Occipital lobe (tissue), 2 donors: ENCODE data around the gene MRC2. TPM values are rescaled to one million over a fixed set of nuclear protein-coding genes. Genes with fewer than 3 reads are reported as not detected.
"Not testable (repeated sequence)": the region's sequence is repeated elsewhere in the genome, so short reads cannot be mapped to it uniquely, and the experiment has no call there.

Experiments
- DNase-seq: peaks from one replicate; lab custom pipeline; 2025; lab: John Stamatoyannopoulos, UW
- total RNA-seq: library from RNA; depleted of rRNA; stranded (reverse); fragments of >200 nt; gene quantifications from one replicate; pipeline ENCODE4 v1.2.3, GENCODE V29; 2014

The MRC2 gene
- total RNA-seq, 1 donor from 2014 or later: 26.2 TPM

DNA sequence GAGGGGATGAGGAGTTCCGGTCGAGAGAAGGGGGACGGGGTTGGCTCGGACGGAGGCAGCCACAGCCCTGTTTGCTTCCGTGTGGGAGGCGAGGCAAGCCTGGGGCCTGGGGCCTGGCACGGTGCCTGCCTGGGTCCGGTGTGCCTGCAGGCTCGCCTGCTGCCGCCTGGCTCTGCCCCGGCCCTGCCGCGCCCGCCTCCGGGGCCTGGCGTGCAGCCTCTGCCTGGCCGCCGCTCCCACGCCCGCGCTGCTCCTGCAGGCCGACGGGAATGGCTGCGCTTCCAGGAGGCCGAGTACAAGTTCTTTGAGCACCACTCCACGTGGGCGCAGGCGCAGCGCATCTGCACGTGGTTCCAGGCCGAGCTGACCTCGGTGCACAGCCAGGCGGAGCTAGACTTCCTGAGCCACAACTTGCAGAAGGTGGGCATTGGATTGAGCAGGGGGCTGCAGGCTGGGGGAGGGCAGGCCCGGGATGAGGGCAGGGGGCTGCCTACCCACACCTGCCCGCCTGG lies 53.1 kb downstream of the MRC2 start:
- no peak for DNase-seq

- no peak for DNase-seq
These were observed 53.8 kb downstream of the MRC2 start for GRCh38 chr17:62681061-62681938.

- no peak for DNase-seq
These were observed 54.5 kb downstream of the MRC2 start for GRCh38 chr17:62681939-62682381.

- DNase-seq: no peak
These were observed 56.7 kb downstream of the MRC2 start for GRCh38 chr17:62684179-62684578.

DNA sequence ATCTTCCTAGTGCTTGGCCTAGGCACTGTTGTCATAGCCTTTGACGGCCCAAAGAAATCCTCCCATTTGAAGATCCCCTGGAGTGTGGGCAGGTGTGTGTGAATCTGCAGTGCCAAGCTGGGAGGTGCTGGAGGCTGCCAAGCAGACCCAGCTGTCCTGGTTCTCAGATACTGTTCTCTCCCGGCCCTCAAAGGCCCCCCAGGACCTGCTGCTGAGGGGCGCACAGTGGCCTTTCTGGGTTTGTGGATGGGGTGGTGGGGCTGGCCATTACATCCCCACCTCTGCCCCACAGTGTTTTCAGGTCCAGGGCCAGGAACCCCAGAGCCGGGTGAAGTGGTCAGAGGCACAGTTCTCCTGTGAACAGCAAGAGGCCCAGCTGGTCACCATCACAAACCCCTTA lies 60.5 kb downstream of the MRC2 start:
- no peak for DNase-seq

- DNase-seq: no peak
These were observed 61.1 kb downstream of the MRC2 start for GRCh38 chr17:62688398-62689160.

DNA sequence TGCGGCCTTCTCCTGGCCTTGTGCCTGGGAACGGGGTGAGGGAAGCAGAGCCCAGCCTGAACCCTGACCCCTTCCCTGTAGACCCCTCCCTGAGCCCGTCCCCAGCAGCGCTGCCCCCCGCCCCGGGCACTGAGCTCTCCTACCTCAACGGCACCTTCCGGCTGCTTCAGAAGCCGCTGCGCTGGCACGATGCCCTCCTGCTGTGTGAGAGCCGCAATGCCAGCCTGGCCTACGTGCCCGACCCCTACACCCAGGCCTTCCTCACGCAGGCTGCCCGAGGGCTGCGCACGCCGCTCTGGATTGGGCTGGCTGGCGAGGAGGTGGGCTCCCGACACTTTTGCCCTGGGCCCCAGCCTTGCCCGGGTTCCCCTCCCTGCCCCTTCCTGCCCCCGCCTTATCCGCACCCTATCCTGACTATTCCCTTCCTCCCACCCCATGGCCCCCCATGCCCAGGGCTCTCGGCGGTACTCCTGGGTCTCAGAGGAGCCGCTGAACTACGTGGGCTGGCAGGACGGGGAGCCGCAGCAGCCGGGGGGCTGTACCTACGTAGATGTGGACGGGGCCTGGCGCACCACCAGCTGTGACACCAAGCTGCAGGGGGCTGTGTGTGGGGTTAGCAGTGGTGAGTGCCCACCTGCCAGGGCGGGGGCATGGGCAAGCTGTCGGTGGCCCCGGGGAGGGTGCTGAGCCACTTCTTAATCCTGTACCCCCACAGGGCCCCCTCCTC lies 62.1 kb downstream of the MRC2 start:
- no peak for DNase-seq

- no peak for DNase-seq
These were observed 62.9 kb downstream of the MRC2 start for GRCh38 chr17:62690168-62690897.

GRCh38 chr17:62691589-62691915 lies 64.1 kb downstream of the MRC2 start:
- not testable (repeated sequence) for DNase-seq

DNA sequence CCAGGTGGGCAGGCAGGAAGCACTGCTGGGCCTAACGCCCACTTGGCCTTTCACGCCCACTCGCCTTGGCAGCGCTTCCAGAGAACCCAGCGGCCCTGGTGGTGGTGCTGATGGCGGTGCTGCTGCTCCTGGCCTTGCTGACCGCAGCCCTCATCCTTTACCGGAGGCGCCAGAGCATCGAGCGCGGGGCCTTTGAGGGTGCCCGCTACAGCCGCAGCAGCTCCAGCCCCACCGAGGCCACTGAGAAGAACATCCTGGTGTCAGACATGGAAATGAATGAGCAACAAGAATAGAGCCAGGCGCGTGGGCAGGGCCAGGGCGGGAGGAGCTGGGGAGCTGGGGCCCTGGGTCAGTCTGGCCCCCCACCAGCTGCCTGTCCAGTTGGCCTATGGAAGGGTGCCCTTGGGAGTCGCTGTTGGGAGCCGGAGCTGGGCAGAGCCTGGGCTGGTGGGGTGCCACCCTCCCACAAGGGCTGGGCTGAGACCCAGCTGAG lies 64.7 kb downstream of the MRC2 start:
- no peak for DNase-seq

DNA sequence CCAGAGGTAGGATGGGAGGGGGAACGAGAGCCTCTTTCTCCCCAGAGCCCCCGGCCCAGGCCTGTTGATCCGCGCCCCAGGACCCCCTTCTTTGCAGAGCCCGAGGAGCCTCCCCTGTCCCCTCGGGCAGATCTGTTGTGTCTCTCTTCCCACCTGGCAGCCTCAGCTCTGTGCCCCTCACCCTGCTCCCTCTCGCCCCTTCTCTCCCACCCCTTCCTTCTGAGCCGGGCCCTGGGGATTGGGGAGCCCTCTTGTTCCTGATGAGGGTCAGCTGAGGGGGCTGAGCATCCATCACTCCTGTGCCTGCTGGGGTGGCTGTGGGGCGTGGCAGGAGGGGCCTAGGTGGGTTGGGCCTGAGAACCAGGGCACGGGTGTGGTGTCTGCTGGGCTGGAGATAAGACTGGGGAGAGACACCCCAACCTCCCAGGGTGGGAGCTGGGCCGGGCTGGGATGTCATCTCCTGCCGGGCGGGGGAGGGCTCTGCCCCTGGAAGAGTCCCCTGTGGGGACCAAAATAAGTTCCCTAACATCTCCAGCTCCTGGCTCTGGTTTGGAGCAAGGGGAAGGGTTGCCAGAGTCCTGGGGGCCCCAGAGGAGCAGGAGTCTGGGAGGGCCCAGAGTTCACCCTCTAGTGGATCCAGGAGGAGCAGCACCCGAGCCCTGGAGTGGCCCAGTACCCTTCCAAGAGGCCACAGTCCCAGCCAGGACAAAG lies 65.4 kb downstream of the MRC2 start:
- DNase-seq: no peak

DNA sequence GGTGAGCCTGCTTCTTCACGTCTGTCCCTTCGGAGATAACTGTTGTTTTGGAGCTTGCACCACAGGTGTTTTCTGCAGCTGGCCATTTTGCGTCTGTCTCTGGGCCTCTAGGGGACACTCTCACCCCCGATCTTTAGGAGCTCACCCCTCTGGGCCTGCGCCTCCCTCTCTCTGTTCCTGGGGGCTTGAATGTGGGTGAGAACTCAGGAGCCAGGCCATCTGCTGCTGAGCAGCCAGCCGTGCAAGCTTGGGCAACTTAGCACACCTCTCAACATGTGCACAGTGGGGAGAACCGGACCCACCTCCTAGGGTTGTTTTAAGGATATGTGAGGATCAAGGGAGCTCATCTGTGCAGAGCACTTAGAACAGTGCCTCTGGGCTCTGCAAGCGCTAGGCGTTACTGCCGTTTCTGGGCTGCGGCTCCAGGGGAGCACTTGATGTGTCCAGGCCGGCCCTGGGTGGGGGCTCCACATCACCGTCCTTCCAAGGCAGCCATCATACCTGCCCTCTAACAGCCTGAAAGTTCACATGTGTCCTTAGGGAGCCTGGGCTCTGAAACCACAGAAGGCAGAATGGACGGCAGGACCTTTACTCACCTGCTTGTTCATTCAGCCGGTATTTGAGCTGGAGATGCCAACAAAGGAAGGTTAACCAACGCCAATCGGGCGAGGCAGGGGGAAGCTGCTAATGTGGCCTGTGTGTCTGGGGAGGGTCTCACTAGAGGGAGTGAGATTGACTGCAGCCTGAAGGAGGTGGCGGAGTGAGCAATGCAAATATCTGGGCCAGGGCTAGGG lies 66.3 kb downstream of the MRC2 start:
- no peak for DNase-seq

DNA sequence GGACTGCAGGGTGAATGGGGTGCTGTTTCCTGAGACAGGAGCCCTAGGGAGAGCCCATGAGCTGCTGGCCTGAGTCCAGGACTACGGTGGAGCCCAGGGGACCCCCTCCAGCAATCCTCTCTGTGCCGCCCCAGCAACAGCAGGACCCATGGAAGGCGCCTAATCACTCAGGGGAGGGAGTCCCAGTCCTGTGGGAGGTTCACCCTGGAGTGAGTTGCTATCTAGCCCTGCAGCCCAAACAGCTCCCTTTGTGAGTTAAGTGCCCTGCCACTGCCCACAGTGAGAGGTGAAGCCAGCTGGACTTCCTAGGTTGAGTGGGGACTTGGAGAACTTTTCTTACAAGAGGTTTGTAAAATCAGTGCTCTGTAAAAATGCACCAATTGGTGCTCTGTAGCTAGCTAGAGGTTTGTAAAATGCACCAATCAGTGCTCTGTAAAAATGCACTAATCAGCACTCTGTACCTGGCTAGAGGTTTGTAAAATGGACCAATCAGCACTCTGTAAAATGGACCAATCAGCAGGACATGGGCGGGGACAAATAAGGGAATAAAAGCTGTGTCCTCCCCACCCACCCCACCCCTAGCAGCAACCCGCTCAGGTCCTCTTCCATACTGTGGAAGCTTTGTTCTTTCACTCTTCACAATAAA lies 67.7 kb downstream of the MRC2 start:
- not testable (repeated sequence) for DNase-seq

GRCh38 chr17:62696256-62696655 lies 68.8 kb downstream of the MRC2 start:
- no peak for DNase-seq

- DNase-seq: no peak
These were observed 69.4 kb downstream of the MRC2 start for GRCh38 chr17:62696726-62697490.

GRCh38 chr17:62698459-62698858 lies 71.0 kb downstream of the MRC2 start:
- not testable (repeated sequence) for DNase-seq

DNA sequence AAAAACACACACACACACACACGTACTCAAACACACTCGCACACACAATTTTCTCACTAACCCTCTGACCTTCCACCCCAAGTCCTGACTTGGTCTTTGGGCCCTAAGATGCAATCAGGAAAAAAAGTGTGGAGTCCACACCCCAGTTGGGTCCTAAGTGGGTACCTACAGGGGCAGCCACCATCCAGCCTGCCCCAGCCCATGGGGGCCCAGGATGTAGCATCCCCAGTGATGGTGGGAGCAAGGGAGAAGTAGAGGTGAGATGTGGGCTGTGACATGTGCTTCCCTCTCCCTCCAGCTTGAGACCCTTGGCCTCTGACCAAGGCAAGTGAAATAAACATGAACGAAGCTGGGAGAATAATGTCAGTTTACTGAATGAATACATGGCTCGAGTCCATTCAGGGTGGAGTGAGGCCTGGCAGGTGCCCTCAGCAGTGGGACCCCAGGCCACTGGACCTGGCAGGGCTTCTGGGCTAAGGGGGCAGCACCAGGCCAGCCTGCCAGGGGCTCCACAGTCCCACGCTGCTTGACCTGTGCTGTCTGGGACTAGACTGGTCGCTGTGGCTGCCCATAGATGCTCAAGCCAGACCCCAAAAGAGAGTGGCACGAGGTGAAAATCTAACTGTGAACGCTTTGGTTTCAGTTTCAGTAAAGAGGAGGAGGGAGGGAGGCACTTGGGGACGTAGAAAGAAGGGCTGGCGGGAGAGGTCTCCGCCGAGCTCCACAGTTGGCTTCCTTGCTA lies 73.7 kb downstream of the MRC2 start:
- no peak for DNase-seq

GRCh38 chr17:62701706-62702085 lies 74.2 kb downstream of the MRC2 start:
- no peak for DNase-seq
